DMS153 (cell line): ENCODE data around the gene GTF2IRD1.
"Not testable (repeated sequence)": the region's sequence is repeated elsewhere in the genome, so short reads cannot be mapped to it uniquely, and the experiment has no call there.

ENCODE experiments used
- DNase-seq: peaks from one replicate; lab custom pipeline; 2025; lab: John Stamatoyannopoulos, UW

The GTF2IRD1 gene

DNA sequence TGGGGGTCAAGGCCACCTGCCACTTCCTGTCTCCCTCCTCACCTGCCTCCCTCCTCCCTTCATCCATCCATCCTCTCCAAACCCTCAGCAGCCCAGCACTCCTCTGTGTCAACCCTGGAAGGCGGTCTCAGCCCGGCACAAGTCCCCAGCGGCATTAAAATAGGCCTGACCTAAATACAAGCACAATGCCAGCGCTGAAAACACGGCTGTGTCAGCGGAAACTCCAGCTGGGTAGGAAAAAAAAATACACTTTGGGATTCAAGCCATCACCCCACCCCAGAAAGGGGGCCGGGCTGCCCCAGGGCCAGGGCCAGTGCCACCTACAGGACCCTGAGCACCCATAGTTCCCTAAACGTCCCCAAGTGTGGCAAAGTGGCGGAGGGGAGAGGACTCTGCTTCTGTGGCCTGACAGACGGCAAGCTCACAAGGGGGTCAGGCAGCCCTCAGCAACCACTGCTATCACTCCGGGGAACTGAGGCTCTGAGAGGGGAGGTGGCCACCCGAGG lies 22.7 kb upstream of the GTF2IRD1 start:
- DNase-seq = peak; percentile 55

- DNase-seq = not testable (repeated sequence)
Measured at GRCh38 chr7:74437291-74437571, 16.5 kb upstream of the GTF2IRD1 start.

DNA sequence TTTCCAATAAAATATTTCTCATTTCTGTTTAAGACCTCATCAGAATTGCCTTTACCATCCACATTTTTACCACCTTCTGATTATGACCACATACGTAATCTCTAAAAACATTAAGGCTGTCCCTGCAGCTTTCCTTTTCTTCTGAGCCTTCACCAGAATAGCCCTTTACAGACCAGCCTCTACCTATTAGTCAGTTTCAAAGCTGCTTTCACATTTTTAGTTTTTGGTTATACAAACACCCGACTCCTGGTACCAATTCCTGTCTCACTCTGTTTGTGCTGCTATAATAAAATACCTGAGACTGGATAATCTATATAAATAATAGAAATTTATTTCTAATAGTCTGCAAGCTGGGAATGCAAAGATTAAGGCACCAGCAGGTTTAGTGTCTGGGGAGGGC lies 15.4 kb upstream of the GTF2IRD1 start:
- DNase-seq = no peak

GRCh38 chr7:74439541-74439940 lies 14.2 kb upstream of the GTF2IRD1 start:
- no peak for DNase-seq

DNA sequence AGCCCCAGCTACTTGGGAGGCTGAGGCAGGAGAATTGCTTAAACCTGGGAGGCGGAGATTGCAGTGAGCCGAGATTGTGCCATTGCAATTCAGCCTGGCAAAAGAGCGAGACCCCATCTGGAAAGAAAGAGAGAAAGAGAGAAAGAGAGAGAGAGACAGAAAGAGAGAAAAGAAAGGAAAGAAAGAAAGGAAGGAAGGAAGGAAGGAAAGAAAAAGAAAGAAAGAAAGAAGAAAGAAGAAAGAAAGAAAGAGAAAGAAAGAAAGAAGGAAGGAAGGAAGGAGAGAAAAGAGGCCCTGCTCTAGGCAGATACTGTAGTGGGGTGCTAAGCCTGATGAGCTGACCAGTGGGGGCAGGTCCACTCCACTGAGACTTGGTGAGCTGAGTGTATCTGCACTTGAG lies 13.6 kb upstream of the GTF2IRD1 start:
- DNase-seq = not testable (repeated sequence)

DNA sequence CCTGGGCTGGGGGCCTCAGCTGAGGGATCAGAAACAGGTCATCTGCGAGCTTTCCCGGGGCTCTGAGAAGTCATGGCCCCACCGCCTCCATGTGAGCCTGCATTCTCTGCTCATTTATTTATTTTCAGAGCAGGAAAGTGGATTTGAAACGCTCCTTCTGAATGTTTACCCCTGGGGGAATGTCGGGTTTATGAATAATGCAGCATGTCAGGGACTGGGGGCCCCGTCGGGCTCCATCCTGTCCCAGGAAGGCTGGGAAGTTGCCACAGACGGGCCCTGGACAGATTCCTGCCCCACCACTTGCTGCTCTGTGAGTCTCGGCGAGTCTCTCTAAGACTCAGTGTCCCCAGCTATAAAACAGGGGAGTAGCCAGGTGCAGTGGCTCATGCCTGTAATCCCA lies 11.9 kb upstream of the GTF2IRD1 start:
- no peak for DNase-seq

DNA sequence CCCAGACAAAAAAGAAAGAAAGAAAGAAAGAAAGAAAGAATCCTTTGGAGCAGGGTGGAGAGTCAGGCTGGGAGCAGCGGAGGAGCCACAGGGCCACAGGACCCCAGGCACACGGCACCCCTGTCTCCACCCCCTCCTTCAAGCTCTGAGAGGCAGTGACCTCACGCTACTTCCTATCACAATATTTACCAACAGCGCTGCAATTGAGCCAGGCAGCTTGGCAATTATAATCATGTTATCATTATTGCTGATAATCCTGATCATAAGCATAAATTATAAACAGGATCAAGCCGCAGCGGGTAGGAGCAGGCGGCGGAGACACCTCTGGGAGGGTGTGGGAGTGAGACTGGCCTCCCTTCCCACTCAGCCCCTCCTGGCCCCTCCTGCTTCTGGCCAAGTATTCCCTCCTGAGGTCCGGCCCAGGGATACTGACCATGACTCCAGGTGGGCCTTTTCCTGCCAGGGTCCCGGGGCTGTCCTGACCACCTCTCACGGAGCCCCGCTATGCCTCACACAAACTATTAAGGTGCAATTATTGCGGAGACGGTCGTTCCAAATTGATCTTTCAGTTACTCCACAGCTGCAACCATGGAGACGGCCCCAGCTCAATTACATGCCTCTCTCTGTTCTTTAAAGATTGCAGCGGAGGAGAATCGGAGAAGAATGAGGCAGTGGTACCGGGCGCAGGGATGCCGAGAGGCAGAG lies 10.0 kb upstream of the GTF2IRD1 start:
- DNase-seq = no peak

DNA sequence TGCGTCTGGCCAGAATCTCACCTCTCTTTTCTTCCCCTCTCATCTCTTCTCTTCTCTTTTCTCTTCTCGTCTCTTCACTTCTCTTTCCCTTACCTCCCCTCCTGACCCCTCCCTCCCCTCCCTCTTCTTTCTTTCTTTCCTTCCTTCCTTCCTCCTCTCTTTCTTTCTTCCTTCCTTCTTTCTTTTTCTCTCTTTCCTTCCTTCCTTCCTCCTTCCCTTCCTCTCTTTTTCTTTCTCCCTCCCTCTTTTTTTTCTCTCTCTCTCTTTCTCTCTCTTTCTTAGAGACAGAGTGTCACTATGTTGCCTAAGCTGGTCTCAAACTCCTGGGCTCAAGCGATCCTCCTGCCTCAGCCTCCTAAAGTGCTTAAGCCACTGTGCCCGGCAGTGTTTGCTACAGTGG lies 4.6 kb upstream of the GTF2IRD1 start:
- no peak for DNase-seq

GRCh38 chr7:74449809-74450397 lies 3.8 kb upstream of the GTF2IRD1 start:
- DNase-seq = no peak

GRCh38 chr7:74452748-74453321 lies 871 bp upstream of the GTF2IRD1 start:
- no peak for DNase-seq

DNA sequence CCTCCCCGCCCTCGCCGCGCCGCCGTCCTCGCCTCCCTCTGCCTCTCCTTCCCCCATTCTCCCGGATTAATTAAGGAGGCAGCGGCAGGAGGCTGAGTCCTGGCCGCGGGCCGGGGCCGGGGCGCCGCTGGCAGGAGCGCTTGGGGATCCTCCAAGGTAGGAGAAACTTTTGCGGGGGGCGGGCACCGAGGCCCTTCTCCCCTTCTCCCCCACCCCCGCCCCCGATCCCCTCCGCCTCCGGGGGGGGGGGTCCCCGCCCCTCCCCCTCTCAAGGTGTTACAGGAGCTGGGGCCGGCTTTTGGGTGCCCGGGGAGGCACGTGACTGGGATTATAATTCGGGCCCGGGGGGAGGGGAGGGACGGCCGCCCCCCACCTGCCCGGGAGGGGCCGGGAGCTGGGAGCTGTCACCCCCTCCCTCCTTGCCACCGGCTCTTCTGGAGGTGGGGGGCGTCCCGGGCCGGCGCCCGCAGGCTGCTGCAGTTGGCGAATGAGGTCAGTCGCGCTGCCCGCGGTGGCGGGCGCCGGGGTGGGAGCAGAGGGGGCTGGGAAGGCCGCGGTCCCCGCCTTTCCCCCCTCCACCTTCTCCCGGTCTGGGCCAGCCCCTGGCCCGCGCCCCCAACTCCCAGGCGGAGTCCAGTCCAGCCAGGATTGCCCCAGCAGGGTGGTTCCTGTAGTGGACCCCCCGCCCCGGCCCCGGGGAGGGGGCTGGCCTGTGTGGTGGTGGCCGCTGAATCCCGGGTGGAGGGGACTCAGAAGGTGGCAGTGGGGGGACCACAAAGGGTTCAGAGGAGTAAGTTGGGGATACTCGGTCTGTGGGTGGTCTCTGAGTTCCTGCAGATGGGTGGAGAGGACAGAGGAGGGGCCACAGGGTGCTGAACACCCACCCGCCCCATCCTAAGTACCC lies 567 bp downstream of the GTF2IRD1 start:
- no peak for DNase-seq

DNA sequence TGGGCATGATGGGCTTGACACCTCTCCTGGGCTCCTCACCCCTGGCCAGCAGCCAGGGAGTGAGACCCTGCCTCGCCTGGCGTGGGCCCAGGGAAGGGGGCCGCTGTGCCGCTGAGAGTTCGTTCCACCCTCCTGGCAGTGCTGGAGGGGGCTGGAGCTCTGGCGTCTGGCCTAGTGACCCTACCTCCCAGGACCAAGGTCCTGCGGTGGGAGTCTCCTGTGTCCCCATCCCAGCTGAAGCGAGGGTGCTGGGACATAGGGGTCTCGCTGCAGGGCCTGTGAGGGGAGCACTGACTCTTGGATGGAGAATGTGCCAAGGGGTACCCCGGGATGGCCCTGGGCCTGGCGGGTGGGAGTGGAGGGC lies 1.2 kb downstream of the GTF2IRD1 start:
- no peak for DNase-seq

GRCh38 chr7:74455291-74455804 lies 1.6 kb downstream of the GTF2IRD1 start:
- DNase-seq = no peak

DNA sequence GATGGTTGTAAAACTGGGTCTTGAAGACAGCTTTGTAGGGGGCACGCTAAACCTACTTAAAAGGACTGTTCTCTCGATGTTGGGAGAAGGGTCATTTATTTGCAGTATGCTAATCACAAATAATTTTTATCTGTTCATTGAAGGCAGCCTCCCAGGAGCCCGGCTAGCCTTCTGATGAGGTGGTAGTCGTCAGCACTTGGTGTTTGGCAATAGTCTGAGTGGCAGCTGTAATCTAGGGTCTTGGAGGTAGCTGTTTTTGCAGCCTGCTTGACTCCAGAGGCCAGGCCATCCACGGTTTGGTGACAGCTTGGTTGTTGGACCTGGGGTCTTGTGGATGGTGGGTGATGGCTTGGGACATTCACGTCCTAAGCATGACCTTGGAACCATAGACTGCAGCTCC lies 2.2 kb downstream of the GTF2IRD1 start:
- no peak for DNase-seq

GRCh38 chr7:74457007-74457406 lies 3.3 kb downstream of the GTF2IRD1 start:
- DNase-seq = no peak

DNA sequence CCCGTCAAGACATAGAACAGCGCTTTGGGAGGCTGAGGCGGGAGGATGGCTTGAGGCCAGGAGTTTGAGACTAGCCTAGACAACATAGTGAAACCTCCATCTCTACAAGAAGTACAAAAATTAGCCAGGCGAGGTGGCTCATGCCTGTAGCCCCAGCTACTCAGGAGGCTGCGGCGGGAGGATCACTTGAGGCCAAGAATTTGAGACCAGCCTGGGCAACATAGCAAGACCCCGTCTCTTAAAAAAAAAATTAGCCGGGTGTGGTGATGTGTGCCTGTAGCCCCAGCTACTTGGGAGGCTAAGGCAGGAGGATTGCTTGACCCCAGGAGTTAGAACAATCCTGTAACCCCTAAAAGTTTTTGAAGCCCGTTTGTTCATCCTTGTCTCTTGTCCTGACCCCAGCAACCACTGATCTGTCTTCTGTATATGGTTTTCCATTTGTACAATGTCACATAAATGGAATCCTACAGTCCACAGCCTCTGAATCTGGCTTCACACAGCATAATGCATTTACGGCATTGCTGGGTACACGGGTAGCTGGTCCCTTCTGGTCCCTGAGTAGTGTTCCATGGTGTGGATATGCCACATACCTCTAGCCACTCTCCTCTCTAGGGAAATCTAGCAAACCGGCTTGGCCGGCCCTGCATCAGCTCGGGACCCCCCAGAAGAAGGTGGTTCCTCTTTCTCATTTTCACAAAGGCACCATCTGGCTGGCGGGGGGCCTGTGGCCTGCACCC lies 8.4 kb downstream of the GTF2IRD1 start:
- DNase-seq = no peak

DNA sequence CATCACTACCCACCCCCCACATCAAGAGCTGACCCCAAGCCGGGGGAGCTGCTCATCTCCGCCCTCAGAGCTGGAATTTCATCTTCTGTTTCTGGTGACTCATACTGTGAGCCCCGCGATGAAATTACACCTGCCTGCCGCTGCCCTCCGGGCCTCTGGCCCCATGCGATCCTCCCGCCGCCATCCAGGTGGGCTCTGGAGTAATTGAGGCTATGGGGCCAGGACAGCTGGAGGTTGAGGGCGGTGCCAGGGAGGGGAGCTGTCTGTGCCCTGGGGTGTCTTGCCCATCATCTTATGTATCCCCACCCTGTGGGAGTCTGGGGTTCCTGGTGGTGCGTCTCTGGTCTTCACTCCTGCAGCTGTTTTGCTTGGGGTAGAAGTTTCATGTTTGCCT lies 9.0 kb downstream of the GTF2IRD1 start:
- DNase-seq = no peak

GRCh38 chr7:74464931-74465886 lies 11.5 kb downstream of the GTF2IRD1 start:
- DNase-seq = no peak

DNA sequence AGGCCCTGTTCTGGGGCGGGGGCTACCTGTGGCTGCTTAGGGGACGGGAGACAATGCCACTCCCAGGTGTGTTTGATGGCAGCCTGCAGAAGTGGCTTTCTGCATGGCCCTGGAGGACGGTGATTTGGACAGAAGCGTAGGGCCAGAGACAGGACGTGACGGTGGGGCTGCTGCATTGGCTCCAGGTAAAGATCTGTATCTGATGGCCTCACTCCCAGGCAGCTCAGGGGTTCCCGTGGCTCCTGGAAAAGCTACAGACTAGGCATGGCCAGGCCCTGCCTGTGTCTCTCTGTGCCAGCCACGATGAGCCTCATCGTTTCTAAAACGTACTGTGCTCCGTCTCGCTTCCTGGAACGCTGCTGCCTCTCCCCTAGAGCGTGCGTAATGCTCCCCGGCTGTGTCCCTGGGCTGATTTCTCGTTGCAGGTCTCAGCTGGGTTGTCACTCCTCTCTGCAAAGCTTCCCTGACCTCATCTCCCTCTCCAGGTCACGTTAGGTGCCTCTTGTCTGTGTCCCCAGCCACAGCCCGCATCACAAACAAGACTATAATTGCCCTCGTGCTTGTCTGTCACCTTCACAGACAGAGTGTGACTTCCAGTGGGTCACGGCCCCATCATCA lies 12.6 kb downstream of the GTF2IRD1 start:
- no peak for DNase-seq

GRCh38 chr7:74467876-74468275 lies 14.2 kb downstream of the GTF2IRD1 start:
- no peak for DNase-seq
